ENCODE data around the gene MSANTD7.

- no peak for TF ChIP-seq CTCF (conservative IDR thresholded peaks at IDR 0.05; ENCODE audit: low read depth, low read length)
- no peak for TF ChIP-seq EZH2 (IDR thresholded peaks at IDR 0.05; ENCODE audit: borderline replicate concordance, low read depth, low read length, poor library complexity, severe bottlenecking)
Observed at GRCh38 chr10:14884082-14884481, 46.0 kb downstream of the MSANTD7 start.

All from A673 (cell line).